HUES6 (cell line): ENCODE measurements around the gene TNFRSF14.

Experiments used
- H3K27ac ChIP-seq: 2 replicates; pipeline ENCODE4 v1.7.0; 2013; ENCODE audit warnings: low read depth, mild to moderate bottlenecking, low read length, inconsistent platforms
- H3K27me3 ChIP-seq: 2 replicates; pipeline ENCODE4 v1.6.1; 2013; ENCODE audit warnings: low read length; ENCODE audit not compliant: control insufficient read depth, insufficient read depth
- H3K36me3 ChIP-seq: 2 replicates; pipeline ENCODE4 v1.6.1; 2013; ENCODE audit warnings: low read length; ENCODE audit not compliant: control insufficient read depth, insufficient read depth
- H3K4me1 ChIP-seq: 2 replicates; pipeline ENCODE4 v1.6.1; 2013; ENCODE audit warnings: low read length; ENCODE audit not compliant: control insufficient read depth, insufficient read depth
- H3K4me3 ChIP-seq: 2 replicates; pipeline ENCODE4 v1.5.1; 2013; ENCODE audit warnings: low read depth, low read length
- H3K9ac ChIP-seq: one replicate; pipeline ENCODE4 v1.6.1; 2013; ENCODE audit warnings: mild to moderate bottlenecking, low read length
- H3K9me3 ChIP-seq: 2 replicates; pipeline ENCODE4 v1.6.1; 2013; ENCODE audit warnings: low read depth, low read length; ENCODE audit not compliant: control insufficient read depth, insufficient read depth

The TNFRSF14 gene

DNA sequence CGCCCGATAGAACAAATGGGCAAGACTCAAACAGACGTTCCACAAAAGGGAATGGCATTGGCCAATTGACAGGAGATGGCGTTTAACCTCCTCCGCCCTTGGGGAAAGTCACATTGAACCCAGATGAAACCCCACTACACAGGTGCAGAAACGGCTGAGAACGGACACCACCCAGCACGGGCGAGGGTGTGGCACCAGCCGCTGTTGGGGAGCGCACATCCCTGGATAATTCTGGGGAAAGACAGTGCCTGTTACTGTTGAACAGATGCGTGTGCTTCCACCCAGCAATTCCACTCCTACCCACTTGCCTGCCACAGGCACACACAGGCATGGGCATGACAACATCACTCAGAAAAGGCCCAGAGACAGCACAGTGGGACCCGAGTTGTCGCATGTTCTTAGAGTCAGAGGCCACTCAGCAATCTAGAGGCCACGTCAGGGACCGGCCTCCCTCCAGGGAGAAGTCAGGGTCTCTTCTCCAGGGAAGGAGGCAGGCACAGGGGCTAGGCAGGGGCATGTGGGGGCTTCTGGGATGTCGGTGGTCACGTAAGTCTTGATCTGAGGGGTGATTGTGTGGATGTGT, 45.6 kb downstream of the TNFRSF14 start:
- H3K27ac ChIP-seq: no peak overlapping the region
- H3K9me3 ChIP-seq: no peaks in the 10 kb centered on the region; the same call in 1 of the 2 replicates
- H3K27me3 ChIP-seq: peaks cover 6% of the 10 kb centered on the region; the same call in 1 of the 2 replicates
- H3K4me1 ChIP-seq: no peaks in the 10 kb centered on the region
- no peak overlapping the region for H3K4me3 ChIP-seq
- no peaks in the 10 kb centered on the region for H3K36me3 ChIP-seq
- no peak overlapping the region for H3K9ac ChIP-seq

DNA sequence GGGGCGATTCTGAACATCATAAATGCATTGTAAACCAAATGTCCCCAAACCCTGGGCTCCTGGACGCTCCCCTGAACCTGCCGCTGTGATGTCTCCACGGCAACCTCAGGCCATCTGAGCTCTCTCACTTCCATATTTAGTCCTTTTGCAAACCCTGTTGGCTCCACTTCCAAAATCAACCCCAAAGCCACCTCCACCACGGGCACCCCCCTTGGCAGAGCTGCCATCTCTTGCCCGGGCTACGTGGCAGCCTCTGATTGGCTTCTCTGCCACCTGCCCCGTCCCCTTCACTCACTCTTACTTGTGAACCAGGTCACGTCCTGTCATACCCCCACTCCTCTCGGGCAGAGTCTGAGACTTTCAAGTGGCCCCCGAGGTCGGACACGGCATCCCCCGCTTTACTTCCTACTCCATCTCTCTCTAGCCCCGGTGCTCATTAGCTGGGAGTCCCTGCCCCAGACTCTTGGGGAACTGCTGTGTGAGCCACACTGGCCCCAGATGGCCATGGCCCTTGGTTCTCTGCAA, 46.2 kb downstream of the TNFRSF14 start:
- H3K4me1 ChIP-seq: no peaks in the 10 kb centered on the region
- no peak overlapping the region for H3K9ac ChIP-seq
- H3K27me3 ChIP-seq: peaks cover 6% of the 10 kb centered on the region; the same call in 1 of the 2 replicates
- H3K4me3 ChIP-seq: no peak overlapping the region
- no peak overlapping the region for H3K27ac ChIP-seq
- H3K9me3 ChIP-seq: no peaks in the 10 kb centered on the region; the same call in 1 of the 2 replicates
- no peaks in the 10 kb centered on the region for H3K36me3 ChIP-seq

DNA sequence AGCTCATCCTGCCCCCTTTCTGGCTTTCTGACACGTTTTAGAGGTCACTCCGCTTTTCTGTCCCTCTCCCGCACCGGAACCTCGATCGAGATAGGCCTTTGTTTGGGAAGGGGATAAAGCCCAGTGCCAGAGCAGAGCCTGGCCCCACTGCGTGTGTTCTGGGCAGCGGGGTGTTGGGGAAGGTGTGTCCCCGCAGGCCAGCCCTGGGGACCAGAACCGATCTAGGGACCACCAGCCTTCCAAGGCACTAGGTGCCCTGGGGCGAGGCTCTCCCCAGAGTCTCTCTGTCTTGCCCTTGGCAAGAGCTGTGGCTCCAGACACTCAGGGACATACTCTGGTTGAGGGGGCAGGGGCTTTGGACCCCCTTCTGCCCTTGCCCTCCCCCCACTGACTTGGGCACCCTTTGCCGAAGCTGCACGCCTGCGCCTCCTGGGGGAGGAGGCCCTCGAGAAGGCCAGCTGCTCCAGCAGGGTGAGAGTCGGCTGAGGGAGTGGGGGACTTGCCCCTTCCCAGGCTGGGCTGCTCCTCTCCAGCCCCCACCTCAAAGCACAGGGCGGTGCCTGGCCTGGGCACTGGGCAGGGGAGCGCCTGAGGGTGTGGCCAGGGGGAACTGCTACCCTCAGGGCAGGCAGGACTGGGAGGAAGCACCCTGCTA, 46.8 kb downstream of the TNFRSF14 start:
- Histone ChIP-seq H3K4me1 (no peaks in the 10 kb centered on the region), H3K4me3 (no peak overlapping the region), H3K9ac (no peak overlapping the region), H3K36me3 (no peaks in the 10 kb centered on the region), H3K27ac (no peak overlapping the region), H3K27me3 (peaks cover 6% of the 10 kb centered on the region; the same call in 1 of the 2 replicates), H3K9me3 (no peaks in the 10 kb centered on the region; the same call in 1 of the 2 replicates)

DNA sequence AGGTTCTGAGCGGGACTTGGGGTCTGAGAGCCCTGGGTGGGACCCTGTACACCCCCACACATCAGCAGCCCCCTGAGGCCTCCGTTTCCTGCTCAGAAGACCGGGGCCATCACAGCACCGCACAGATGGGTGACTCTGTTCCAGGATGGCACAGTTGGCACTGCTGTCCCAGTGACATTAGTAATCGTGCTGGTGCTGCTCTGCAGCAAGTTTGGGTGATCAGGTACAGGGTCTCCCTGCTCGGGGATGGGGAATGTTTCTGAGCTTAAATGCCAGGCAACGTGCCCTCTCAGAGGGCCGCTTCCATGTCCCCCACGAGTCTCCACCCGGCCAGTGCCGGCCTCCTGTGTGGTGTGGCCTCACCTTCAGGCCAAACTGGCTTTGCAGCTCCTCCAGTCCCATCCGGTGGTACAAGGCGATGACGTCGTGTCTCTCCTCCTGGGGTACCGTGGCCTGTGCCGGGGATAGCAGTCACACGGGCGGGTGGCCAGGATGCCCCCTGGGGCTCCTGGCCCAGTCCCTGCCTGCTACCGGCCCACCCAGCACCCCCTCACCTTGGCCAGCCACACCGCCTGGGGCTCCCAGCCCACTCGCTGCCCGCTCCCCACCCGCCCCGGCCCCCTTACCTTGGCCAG, 47.5 kb downstream of the TNFRSF14 start:
- H3K4me1 ChIP-seq: no peaks in the 10 kb centered on the region
- no peak overlapping the region for H3K27ac ChIP-seq
- no peak overlapping the region for H3K4me3 ChIP-seq
- H3K9me3 ChIP-seq: no peaks in the 10 kb centered on the region
- no peak overlapping the region for H3K9ac ChIP-seq
- H3K36me3 ChIP-seq: no peaks in the 10 kb centered on the region
- H3K27me3 ChIP-seq: peaks cover 6% of the 10 kb centered on the region; the same call in 1 of the 2 replicates

DNA sequence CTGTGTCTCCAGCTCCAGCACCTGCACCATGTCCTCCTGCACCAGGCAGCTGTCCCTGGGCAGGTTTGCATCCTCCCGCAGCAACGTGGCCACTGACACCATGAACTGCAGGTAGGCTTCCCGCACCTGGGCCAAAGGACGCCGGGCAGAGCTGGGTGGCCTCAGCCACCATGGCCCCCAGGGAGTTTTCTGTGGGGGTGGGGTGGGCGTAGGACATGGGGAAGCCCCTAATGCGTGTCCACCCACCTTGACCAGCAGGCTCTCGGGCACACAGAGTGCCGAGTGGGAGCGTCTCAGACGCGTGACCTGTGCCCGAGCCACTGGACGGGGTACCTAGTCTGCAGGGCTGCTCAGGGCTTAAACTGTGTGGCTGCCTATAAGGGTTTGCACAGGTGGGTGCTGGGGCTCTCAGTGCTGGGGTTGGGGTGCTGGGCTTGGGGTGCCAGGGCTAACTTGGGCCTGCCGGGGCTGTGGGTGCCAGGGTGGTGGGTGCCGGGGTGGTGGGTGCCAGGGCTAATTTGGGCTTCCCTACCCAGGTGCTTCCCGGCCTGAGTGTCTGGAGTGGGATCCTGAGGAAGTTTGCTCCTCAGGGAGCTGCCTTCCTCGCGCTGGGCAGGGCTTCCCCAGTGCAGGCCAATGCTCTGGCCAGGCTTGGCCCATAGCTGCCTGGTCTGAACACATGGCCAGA, 48.1 kb downstream of the TNFRSF14 start:
- Histone ChIP-seq H3K27ac (no peak overlapping the region), H3K9ac (peak overlapping the region; percentile 19), H3K36me3 (no peaks in the 10 kb centered on the region), H3K4me1 (no peaks in the 10 kb centered on the region), H3K9me3 (no peaks in the 10 kb centered on the region), H3K27me3 (peaks cover 6% of the 10 kb centered on the region; the same call in 1 of the 2 replicates), H3K4me3 (no peak overlapping the region)

DNA sequence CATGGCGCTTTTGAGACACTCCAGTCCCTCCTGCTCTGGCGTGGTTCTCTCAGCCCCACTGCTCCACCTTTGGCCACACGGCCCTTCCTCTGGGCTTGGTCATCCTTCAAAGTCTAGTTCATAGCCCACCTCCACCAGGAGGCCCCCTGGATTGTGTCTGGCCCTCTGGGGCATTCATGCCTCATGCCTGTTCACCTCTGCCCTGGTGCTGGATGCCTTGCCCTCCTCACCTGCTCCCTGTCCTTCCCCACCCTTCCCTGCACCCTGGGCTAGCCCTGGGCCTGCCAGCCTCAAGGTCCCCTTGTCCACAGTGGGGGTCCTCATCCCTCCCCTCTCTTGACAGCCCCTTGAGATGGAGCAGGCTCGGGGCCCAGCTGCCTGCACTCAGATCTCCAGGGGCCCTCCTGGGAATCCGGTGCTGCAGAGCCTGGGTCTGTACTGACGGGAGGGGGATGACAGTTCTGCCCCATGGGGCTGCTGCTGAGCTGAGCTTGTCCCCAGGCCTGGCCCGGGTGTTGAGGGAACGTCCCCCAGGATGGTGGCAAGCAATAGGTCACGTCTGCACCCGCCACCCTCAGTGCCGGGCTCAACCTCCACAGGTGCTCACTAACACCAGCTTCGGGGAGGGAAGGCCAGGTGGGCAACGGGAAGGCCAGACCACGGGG, 48.8 kb downstream of the TNFRSF14 start:
- H3K27ac ChIP-seq: no peak overlapping the region
- H3K36me3 ChIP-seq: no peaks in the 10 kb centered on the region
- H3K4me1 ChIP-seq: no peaks in the 10 kb centered on the region
- peaks cover 6% of the 10 kb centered on the region; the same call in 1 of the 2 replicates for H3K27me3 ChIP-seq
- peak overlapping the region; percentile 19 for H3K9ac ChIP-seq
- H3K9me3 ChIP-seq: no peaks in the 10 kb centered on the region
- no peak overlapping the region for H3K4me3 ChIP-seq

DNA sequence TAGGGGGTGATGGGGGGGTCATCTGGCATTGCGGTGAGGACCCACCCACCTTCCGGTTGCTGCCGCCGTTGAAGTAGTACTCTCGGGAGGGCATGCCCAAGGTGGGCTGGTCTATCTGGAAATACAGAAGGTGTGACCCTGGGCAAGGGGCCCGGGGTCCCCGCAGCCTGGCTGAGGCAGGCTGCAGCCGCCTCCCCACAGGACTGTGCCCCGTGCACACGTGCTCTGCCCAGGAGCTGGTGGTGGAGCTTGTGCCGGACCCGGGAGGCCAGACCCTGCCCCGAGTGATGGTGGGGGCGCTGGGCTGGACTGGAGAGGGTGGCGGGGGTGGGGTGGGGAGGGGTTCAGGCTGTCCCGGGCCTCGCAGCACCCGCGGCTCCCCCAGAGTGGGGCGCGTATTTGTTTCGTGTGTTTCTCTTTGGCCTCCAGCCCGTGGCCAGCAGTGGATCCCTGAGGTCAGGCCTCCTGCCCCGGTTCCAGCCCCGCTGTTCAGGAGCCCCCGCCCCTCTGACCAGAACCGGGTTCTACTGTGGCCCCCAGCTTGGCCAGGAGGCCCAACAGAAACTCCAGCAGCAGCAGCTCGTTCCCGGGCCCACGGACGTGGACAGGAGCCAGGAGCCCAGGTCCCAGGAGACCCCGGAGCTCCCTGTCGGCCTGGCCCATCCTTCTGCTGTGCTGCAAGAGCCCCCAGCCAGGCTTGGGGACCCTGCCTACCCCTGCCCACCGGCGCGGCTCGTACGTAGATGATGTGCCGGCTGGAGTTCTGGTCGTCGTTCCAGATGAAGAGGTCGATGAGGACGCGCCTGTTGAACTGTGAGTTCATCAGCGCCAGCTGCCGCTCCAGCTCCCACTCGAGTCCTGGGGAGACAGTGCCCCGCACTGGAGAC, 49.6 kb downstream of the TNFRSF14 start:
- H3K36me3 ChIP-seq: no peaks in the 10 kb centered on the region
- no peaks in the 10 kb centered on the region for H3K9me3 ChIP-seq
- H3K4me3 ChIP-seq: no peak overlapping the region
- no peak overlapping the region for H3K27ac ChIP-seq
- H3K9ac ChIP-seq: no peak overlapping the region
- H3K4me1 ChIP-seq: no peaks in the 10 kb centered on the region; the same call in 1 of the 2 replicates
- peaks cover 6% of the 10 kb centered on the region; the same call in 1 of the 2 replicates for H3K27me3 ChIP-seq

DNA sequence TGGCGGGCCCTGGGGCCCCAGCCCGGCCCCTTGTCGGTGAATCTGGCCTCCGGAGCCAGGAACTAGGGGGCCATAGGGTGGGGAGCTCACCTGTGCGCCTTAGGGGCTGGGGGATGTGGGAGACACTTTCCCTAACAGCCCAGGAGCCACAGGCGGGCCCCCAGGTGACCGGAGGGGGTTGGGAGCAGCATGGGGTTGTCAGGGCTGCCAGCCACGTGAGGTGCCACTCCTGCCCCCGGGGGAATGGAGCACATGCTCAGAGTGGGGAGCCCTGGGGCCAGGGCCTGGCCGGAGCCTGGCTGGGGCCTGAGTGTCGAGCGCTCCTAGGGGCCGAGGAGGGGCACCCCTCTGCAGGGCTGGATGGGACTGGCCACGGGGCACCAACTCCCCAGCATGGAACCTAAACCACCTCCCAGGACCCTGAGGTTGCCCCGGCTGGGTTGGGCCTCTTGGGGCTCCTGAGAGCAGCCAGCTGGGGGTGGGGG, 50.3 kb downstream of the TNFRSF14 start:
- Histone ChIP-seq H3K4me1 (peaks cover 1% of the 10 kb centered on the region), H3K27me3 (peaks cover 6% of the 10 kb centered on the region; the same call in 1 of the 2 replicates), H3K4me3 (no peak overlapping the region), H3K27ac (no peak overlapping the region), H3K36me3 (no peaks in the 10 kb centered on the region), H3K9me3 (no peaks in the 10 kb centered on the region), H3K9ac (no peak overlapping the region)

DNA sequence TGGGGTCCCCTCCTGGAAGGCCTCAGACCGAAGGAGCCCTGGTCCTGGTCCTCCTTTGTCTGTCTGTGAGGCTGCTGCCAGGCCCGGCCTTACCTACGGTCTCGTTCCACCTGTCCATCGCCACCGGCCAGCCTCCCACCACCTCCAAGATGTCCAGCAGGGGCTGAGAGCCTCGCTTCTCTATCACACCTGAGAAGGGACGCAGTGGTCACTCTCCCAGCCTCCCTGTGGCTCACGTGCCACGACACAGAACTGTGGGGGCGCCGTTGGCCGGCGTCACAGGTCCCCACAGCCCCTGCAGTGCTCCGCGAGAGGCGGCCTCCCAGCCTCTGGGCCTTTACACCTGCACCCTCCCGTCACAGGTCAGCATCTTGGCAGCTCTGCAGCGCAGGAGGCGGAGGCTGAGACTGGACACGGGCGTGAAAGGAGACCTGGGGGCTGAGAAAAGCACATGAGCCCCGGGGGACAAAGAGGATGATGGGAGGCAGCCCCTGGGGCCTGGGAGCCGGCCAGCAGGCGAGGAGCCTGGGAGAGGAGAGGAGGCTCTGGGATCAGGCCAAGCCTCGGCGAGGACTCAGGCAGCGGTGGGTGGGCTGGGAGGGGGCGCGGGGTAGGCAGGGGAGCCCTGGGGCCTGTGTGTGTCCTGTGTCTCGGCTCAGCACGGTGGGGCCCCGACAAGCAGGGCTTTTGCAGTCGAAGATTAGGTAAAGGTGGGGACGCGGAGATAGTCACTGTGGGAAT, 50.9 kb downstream of the TNFRSF14 start:
- Histone ChIP-seq H3K9ac (no peak overlapping the region), H3K4me1 (peaks cover 5% of the 10 kb centered on the region), H3K9me3 (no peaks in the 10 kb centered on the region), H3K27ac (no peak overlapping the region), H3K4me3 (no peak overlapping the region), H3K27me3 (peaks cover 1% of the 10 kb centered on the region; the same call in 1 of the 2 replicates), H3K36me3 (no peaks in the 10 kb centered on the region)
